HG03439 (cell line): ENCODE results near the gene TSPAN9.

Experiments
- ATAC-seq: cut with Tn5 transposase; IDR thresholded peaks from one replicate; pipeline ENCODE4 v1.9.1; 2021; ENCODE audit warnings: mild to moderate bottlenecking, moderate library complexity; ENCODE audit not compliant: unreplicated experiment

Gene TSPAN9

GRCh38 chr12:3075315-3075714 lies 1.9 kb upstream of the TSPAN9 start:
- ATAC-seq: no peak

GRCh38 chr12:3077572-3078081 lies 448 bp downstream of the TSPAN9 start:
- ATAC-seq: no peak

- ATAC-seq: no peak
These were observed 1.1 kb downstream of the TSPAN9 start for GRCh38 chr12:3078086-3078820.

- ATAC-seq: no peak
These were observed 3.9 kb downstream of the TSPAN9 start for GRCh38 chr12:3081091-3081490.

GRCh38 chr12:3081886-3082285 lies 4.7 kb downstream of the TSPAN9 start:
- no peak for ATAC-seq

- ATAC-seq: no peak
These were observed 6.2 kb downstream of the TSPAN9 start for GRCh38 chr12:3083241-3083920.

- ATAC-seq: no peak
These were observed 6.8 kb downstream of the TSPAN9 start for GRCh38 chr12:3083921-3084347.

- no peak for ATAC-seq
These were observed 7.6 kb downstream of the TSPAN9 start for GRCh38 chr12:3084742-3085141.

- ATAC-seq: no peak
These were observed 8.4 kb downstream of the TSPAN9 start for GRCh38 chr12:3085341-3086139.

GRCh38 chr12:3086211-3086610 lies 9.0 kb downstream of the TSPAN9 start:
- ATAC-seq: no peak

- ATAC-seq: no peak
These were observed 9.6 kb downstream of the TSPAN9 start for GRCh38 chr12:3086729-3087323.

GRCh38 chr12:3087758-3088650 lies 10.8 kb downstream of the TSPAN9 start:
- ATAC-seq: no peak

- no peak for ATAC-seq
These were observed 12.4 kb downstream of the TSPAN9 start for GRCh38 chr12:3089588-3089987.

- ATAC-seq: no peak
These were observed 13.3 kb downstream of the TSPAN9 start for GRCh38 chr12:3090240-3091037.

- ATAC-seq: no peak
These were observed 13.8 kb downstream of the TSPAN9 start for GRCh38 chr12:3091038-3091319.

- ATAC-seq: no peak
These were observed 14.4 kb downstream of the TSPAN9 start for GRCh38 chr12:3091382-3092241.

GRCh38 chr12:3092764-3093163 lies 15.6 kb downstream of the TSPAN9 start:
- ATAC-seq: no peak

- ATAC-seq: no peak
These were observed 20.1 kb downstream of the TSPAN9 start for GRCh38 chr12:3097186-3097804.
